Activated CD8-positive, alpha-beta T cell treated with anti-CD3 and anti-CD28 coated beads for 36 hours (primary cell): ENCODE data around the gene CMTM6. TPM values are rescaled to one million over a fixed set of nuclear protein-coding genes. Genes with fewer than 3 reads are reported as not detected.
A peak's percentile ranks its signal among the peaks of the same experiment; 100 is the strongest.

Experiments
- ATAC-seq: fragments of 200-7000 bp; cut with Tn5 transposase; one replicate; pipeline ENCODE4 v1.10.0; 2021; ENCODE audit warnings: mild to moderate bottlenecking, moderate library complexity
- CTCF ChIA-PET: fragments of 350-600 bp; sonication (Branson Sonifier 250); formaldehyde crosslinking; loops from one replicate; lab custom pipeline; 2021; ENCODE audit warnings: antibody characterized with exemption; lab: Charles Lee
- POLR2A ChIA-PET: fragments of 350-600 bp; sonication (Branson Sonifier 250); formaldehyde crosslinking; loops from one replicate; lab custom pipeline; 2021; ENCODE audit warnings: antibody characterized with exemption; lab: Charles Lee
- DNase-seq: peaks from one replicate; pipeline ENCODE4 v3.0.0-alpha.2; 2020
- H3K27ac Mint-ChIP-seq: one replicate; pipeline ENCODE4 v1.8.0; 2021; ENCODE audit warnings: mild to moderate bottlenecking, mixed read lengths
- H3K27me3 Mint-ChIP-seq: one replicate; pipeline ENCODE4 v1.8.0; 2021; ENCODE audit warnings: mixed read lengths
- H3K36me3 Mint-ChIP-seq: one replicate; pipeline ENCODE4 v1.8.0; 2021; ENCODE audit warnings: low read depth, mixed read lengths
- H3K4me1 Mint-ChIP-seq: one replicate; pipeline ENCODE4 v1.8.0; 2021; ENCODE audit warnings: low read depth, mixed read lengths
- H3K4me3 Mint-ChIP-seq: one replicate; pipeline ENCODE4 v1.8.0; 2021; ENCODE audit warnings: mild to moderate bottlenecking, moderate library complexity, mixed read lengths
- H3K9me3 Mint-ChIP-seq: one replicate; pipeline ENCODE4 v1.8.0; 2021; ENCODE audit warnings: mixed read lengths
- intact Hi-C: fragments of 100-400 bp; cut with micrococcal nuclease; formaldehyde crosslinking; loops from one replicate; pipeline ENCODE4 v1.10.0; 2022
- total RNA-seq, 2 experiments: library from RNA; stranded (reverse); gene quantifications; one replicate each; pipeline ENCODE4 v1.2.3, GENCODE V29; 2021
- TF ChIP-seq, protein P1 (sequence below): fragments of 200-600 bp; IDR thresholded peaks from one replicate; pipeline ENCODE4 v1.8.0; 2022; ENCODE audit warnings: antibody characterized with exemption, mild to moderate bottlenecking

Gene CMTM6
- total RNA-seq, 2 experiments from 2014 or later, result 49.8 to 50.1 TPM

DNA sequence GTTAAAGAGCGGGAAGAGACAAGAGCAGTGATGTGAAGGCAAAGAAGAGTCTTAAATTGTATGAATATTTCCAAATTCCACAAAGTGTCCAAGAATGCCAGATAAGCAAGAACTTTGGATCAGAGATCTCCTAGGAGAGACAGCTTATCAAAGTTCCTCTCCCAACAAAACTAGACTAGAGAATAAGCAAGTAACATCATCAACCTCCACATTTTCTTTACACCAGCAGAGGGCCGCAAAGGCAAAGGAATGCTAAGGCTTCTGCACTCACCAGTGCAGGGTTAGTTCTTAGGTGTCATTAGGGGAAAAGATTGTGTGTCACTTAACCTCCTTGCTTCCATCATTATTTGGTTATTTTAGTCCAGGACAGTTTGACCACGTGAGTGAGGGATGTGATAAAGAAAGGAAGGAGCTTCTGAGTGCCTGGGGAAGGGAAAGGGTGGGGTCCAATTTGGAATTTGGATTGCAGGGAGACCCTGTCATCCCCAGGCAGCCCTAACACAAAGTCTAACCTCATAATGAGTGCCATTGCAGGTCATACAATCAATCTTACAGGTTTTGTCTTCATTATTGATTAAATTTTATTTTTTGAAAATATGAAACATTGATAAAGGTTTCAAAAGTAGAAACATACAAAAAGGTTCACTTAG is 7.5 kb upstream of the CMTM6 start:
- ChIA-PET CTCF (interaction anchor here (0.6 to 2.1 kb wide), 23 partner anchors 10 to 212 kb away, joined by 3 to 9 read pairs (median 4); partner anchors contain the start of gene CNOT10), POLR2A (interaction anchor here (0.6 kb wide), 1 partner anchor 161 kb away, joined by 3 read pairs; no protein-coding TSS in a partner anchor)
- H3K4me1 Mint-ChIP-seq, result peaks cover 2% of the 10 kb centered on the region
- H3K9me3 Mint-ChIP-seq, result no peaks in the 10 kb centered on the region
- H3K36me3 Mint-ChIP-seq, result no peaks in the 10 kb centered on the region
- no peak overlapping the region for H3K27ac Mint-ChIP-seq
- TF ChIP-seq, protein P1, sequence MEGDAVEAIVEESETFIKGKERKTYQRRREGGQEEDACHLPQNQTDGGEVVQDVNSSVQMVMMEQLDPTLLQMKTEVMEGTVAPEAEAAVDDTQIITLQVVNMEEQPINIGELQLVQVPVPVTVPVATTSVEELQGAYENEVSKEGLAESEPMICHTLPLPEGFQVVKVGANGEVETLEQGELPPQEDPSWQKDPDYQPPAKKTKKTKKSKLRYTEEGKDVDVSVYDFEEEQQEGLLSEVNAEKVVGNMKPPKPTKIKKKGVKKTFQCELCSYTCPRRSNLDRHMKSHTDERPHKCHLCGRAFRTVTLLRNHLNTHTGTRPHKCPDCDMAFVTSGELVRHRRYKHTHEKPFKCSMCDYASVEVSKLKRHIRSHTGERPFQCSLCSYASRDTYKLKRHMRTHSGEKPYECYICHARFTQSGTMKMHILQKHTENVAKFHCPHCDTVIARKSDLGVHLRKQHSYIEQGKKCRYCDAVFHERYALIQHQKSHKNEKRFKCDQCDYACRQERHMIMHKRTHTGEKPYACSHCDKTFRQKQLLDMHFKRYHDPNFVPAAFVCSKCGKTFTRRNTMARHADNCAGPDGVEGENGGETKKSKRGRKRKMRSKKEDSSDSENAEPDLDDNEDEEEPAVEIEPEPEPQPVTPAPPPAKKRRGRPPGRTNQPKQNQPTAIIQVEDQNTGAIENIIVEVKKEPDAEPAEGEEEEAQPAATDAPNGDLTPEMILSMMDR, result peak; percentile 69
- no peaks in the 10 kb centered on the region for H3K27me3 Mint-ChIP-seq
- H3K4me3 Mint-ChIP-seq, result no peak overlapping the region
- ATAC-seq, result peak; percentile 92
- DNase-seq, result peak; percentile 80
- intact Hi-C loops, result loop anchor here (5.0 kb wide), 1 partner anchor 157 kb away; no protein-coding TSS in a partner anchor

DNA sequence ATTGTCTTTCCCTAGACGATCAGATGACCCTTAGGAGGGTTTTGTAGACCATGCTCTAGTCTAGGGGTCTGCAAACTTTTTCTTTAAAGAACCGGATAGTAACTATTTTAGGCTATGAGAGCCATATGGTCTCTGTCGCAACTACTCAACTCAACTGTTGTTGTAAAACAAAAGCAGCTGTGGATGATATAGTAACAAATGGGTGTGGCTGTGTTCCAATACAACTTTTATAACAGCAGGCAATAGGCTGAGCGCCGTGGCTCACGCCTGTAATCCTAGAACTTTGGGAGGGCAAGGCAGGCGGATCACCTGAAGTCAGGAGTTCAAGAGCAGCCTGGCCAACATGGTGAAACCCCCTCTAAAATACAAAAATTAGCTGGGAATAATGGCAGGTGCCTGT is 6.1 kb upstream of the CMTM6 start:
- no peak for DNase-seq
- Mint-ChIP-seq H3K4me1 (no peaks in the 10 kb centered on the region), H3K9me3 (no peaks in the 10 kb centered on the region), H3K36me3 (no peaks in the 10 kb centered on the region), H3K4me3 (no peak overlapping the region), H3K27ac (no peak overlapping the region), H3K27me3 (no peaks in the 10 kb centered on the region)
- POLR2A ChIA-PET, result interaction anchor here (1.6 kb wide), 1 partner anchor 205 kb away, joined by 3 read pairs; no protein-coding TSS in a partner anchor
- CTCF ChIA-PET, result interaction anchor here (1.1 to 1.6 kb wide), 3 partner anchors 22 to 144 kb away, joined by 3 to 5 read pairs (median 4); no protein-coding TSS in a partner anchor
- TF ChIP-seq, protein P1, result no peak
- no peak for ATAC-seq
- intact Hi-C loops, result no loop called here

DNA sequence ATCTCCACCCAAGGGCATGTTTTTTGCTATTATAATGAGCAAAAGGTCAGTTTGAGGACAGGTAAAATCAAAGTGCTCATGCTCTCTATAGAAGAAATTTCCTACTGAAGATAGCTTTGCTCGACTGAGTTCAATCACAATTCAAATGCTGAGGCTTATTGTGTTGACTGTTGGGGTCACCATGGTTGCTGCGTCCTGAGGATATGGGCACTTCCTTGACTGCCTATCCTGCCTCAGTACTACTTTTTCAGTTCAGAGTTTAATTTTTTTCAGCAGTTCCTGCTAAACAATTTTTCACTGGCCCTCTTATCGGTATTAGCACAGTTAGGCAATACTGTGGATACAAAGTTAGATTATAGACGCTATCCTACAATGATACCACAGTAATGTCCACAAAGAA is 3.8 kb upstream of the CMTM6 start:
- H3K4me1 Mint-ChIP-seq, result peaks cover 7% of the 10 kb centered on the region
- ChIA-PET POLR2A (no interaction called here), CTCF (no interaction called here)
- TF ChIP-seq, protein P1, result no peak
- intact Hi-C loops, result no loop called here
- H3K4me3 Mint-ChIP-seq, result no peak overlapping the region
- H3K36me3 Mint-ChIP-seq, result peaks cover under 1% of the 10 kb centered on the region
- no peaks in the 10 kb centered on the region for H3K27me3 Mint-ChIP-seq
- H3K9me3 Mint-ChIP-seq, result no peaks in the 10 kb centered on the region
- no peak for DNase-seq
- no peak overlapping the region for H3K27ac Mint-ChIP-seq
- no peak for ATAC-seq

DNA sequence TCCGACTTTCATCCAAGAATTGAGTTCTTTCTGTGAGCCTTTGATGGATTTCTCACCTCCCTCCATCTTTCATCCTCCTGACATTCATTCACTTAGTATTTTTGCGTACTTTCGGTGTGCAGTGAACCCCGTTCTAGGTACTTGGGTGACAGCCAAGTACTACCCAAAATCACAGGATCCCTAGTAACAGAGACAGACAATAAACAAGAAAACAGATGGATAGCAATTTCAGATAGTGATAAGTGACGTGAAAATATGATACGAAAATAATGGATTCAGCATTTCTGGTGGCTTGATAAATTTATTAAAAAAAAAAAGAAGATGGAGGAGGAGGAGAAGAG is 264 bp upstream of the CMTM6 start:
- H3K27ac Mint-ChIP-seq, result peak overlapping the region; percentile 88
- peak overlapping the region; percentile 97 for H3K4me3 Mint-ChIP-seq
- ATAC-seq (no peak), DNase-seq (no peak)
- peaks cover 28% of the 10 kb centered on the region for H3K4me1 Mint-ChIP-seq
- H3K9me3 Mint-ChIP-seq, result no peaks in the 10 kb centered on the region
- no peaks in the 10 kb centered on the region for H3K27me3 Mint-ChIP-seq
- TF ChIP-seq, protein P1, result no peak
- ChIA-PET CTCF (interaction anchor here (1.6 to 1.9 kb wide), 2 partner anchors 79 to 128 kb away, joined by 4 to 7 read pairs; no protein-coding TSS in a partner anchor), POLR2A (interaction anchor here (0.9 to 1.0 kb wide), 3 partner anchors 9 to 131 kb away, joined by 3 to 4 read pairs (median 3); no protein-coding TSS in a partner anchor)
- peaks cover 7% of the 10 kb centered on the region for H3K36me3 Mint-ChIP-seq
- intact Hi-C loops, result no loop called here

DNA sequence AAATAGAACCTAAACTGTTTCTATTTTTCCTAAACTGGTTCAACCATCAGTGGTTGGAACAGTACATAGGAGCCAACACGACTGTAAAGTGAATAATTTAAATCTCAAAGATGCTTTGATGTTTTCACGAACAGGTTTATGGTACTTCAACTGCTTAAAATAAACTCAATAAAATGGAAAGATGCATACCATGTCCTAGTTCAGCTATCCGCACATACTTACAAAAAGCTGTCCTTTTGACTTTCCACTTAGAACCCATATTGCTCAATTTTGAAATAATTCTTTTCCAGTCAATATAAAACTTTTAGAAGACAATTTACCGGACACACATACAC is 902 bp downstream of the CMTM6 start:
- TF ChIP-seq, protein P1, result no peak
- H3K4me3 Mint-ChIP-seq, result peak overlapping the region; percentile 97
- H3K36me3 Mint-ChIP-seq, result peaks cover 9% of the 10 kb centered on the region
- H3K4me1 Mint-ChIP-seq, result peaks cover 29% of the 10 kb centered on the region
- no peak for DNase-seq
- peak; percentile 2 for ATAC-seq
- ChIA-PET POLR2A (interaction anchor here (0.9 to 1.6 kb wide), 4 partner anchors 8 to 130 kb away, joined by 3 to 4 read pairs (median 3); no protein-coding TSS in a partner anchor), CTCF (interaction anchor here (0.7 to 1.9 kb wide), 5 partner anchors 8 to 262 kb away, joined by 3 to 7 read pairs (median 4); no protein-coding TSS in a partner anchor)
- peak overlapping the region; percentile 93 for H3K27ac Mint-ChIP-seq
- H3K9me3 Mint-ChIP-seq, result no peaks in the 10 kb centered on the region
- H3K27me3 Mint-ChIP-seq, result no peaks in the 10 kb centered on the region
- intact Hi-C loops, result no loop called here
